ENCODE measurements around the gene FGF1.

FGF1 gene

DNA sequence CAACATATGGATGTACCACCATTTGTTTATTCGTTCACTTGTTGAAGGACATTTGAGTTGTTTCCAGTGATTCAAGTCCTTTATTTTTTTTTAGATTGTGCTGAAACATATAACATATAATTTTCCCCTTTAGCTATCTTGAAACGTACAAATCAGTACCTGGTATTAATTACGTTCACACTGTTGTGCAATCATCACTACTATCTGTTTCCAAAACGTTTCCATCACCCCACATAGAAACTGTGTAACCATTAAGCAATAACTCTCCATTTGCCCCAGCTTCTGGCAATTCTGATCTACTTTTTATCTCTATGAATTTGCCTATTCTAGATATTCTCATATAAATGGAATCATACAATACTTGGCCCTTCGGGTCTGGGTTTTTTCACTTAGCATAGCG, 116.0 kb downstream of the FGF1 start:
- DNase-seq = no peak

DNA sequence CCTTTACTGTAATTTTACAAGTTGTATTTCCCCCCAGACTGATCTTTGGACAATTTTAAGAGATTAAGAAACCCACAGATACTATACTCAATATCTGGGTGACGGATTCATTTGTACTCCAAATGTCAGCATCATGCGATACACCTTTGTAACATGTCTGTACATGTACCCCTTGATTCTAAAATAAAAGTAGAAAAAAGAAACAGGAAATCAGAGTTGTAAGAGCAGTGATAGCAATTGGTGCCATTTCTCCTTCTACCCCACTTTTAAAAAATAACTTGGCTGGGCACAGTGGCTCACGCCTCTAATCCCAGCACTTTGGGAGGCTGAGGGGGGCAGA, 116.9 kb downstream of the FGF1 start:
- DNase-seq = no peak

- no peak for DNase-seq
Observed at GRCh38 chr5:142568283-142568995, 117.5 kb downstream of the FGF1 start.

- no peak for DNase-seq
Observed at GRCh38 chr5:142561486-142562097, 124.3 kb downstream of the FGF1 start.

- DNase-seq = no peak
Observed at GRCh38 chr5:142561029-142561428, 124.9 kb downstream of the FGF1 start.

DNA sequence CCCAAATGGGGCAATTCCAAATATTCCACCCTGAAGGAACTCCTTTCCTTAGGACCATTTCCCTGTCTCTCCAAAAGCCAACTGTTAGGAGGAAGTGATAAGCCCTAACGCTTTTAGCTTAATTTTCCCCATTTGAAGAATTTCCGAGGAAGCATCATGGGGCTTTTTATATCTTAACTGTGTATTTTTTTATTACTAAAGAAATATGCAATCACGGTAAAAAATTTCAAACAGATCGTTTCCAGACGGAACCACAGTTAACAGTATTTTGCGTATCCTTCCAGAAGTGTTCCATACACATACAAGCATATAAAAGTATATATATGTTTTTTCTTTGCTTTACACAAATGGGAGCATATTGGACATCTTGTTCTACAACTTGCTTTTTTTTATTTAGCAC, 133.8 kb downstream of the FGF1 start:
- no peak for DNase-seq

GRCh38 chr5:142551338-142552067, 134.4 kb downstream of the FGF1 start:
- DNase-seq = no peak

DNA sequence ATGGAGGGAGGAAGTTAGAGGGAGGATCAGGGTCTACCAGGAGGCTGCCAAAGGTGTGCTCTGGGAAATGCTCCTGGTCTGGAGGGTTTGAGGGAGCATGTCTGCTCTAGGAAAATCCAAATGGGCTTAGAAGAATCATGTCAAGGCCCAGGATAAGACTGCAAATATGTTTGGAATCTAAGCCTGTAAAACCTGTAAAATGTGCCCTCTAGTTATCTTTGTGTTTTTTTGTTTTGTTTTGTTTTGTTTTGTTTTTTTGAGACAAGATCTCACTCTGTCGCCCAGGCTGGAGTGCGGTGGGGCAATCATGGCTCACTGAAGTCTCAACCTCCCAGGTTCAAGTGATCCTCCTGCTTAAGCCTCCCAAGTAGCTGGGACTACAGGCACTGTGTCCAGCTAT, 135.4 kb downstream of the FGF1 start:
- DNase-seq = no peak

DNA sequence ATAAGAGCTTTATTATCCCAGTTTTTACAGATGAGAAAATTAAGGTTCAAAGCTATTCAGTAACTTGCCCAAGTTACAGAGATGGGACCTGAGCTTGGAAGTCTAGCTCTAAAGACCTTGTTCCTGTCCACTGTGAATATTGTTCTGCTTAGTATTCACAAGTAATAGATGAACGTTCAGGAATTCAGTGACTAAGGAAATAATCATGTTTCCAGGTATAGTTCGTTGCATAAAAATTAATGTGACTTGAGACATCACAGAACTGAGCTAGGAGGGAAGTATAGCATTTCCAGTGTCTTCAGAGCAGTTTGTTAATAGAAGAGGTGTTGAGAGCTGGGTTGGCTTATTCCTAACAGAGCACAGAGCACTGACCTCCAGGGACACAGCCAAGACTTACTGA, 136.1 kb downstream of the FGF1 start:
- DNase-seq = no peak

GRCh38 chr5:142548739-142549275, 137.1 kb downstream of the FGF1 start:
- DNase-seq = peak; percentile 87

DNA sequence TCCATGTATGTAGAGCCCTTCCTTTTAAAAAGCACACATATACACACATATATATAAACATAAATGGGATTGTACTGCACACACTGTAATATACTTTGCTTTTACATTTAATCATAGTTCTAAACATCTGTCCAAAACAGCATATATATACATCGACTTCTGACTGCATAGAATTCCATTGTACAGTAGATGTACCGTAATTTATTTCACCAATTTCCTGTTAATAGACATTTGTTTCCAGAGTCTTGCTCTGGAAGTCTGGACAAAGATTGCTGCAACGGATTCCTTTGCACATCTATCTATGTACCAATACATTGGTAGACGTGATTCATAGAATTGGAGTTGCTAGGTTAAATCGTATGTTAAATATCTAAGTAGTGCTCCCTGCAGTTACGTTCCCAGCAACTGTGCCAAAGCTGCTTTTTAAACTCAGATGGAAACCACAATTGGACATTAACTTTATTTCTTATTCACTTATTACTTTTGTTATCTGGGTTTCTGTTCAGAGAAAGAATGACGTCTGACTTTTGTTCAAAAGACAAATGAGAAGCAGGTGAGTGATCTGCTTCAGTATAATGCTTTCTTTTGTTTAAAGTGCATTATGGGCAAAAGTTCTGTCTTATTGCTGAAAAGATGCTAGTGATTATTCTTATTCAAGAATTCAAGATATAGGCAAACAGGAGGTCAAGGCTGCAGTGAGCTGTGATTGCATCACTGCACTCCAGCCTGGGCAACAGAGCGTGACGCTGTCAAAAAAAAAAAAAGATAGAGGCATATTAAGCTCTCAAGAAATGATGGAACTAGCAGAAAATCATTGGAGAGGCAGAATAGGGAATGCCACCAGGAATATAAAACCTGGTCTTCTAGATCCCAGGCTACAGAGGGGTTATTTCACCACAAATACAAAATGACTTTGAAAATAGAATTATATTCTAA, 138.2 kb downstream of the FGF1 start:
- no peak for DNase-seq

DNA sequence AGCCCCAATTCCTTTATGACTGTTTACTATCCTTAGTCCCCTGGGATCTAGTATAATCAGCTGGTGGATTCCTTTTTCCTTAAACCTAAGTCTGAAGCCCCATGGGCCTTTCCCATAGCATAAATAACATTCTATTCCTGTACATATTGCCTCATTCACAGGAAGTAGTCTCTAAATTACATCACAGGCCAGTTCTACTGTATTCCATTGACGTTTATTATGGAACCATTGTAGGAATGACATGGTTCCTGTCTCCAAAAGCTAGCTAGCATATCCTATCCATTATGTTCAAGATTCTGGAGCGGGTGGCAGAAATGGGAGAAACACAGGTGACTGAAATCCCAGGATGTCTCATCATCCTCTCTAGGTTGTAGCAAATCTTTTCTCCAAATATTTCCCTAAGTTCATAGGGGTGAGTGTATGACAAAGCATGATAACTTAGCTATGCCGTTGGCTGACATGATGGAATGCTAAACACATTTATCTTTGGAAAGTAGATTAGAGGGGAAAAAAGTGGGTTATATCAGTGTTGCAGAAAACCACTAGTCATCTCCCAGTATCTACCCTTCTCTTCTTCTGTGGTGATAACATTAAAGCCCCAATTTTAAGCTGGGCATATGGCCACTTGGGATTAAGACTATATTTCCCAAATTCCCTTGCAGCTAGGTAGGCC, 140.1 kb downstream of the FGF1 start:
- DNase-seq = no peak

GRCh38 chr5:142544946-142545649, 140.8 kb downstream of the FGF1 start:
- DNase-seq = no peak

DNA sequence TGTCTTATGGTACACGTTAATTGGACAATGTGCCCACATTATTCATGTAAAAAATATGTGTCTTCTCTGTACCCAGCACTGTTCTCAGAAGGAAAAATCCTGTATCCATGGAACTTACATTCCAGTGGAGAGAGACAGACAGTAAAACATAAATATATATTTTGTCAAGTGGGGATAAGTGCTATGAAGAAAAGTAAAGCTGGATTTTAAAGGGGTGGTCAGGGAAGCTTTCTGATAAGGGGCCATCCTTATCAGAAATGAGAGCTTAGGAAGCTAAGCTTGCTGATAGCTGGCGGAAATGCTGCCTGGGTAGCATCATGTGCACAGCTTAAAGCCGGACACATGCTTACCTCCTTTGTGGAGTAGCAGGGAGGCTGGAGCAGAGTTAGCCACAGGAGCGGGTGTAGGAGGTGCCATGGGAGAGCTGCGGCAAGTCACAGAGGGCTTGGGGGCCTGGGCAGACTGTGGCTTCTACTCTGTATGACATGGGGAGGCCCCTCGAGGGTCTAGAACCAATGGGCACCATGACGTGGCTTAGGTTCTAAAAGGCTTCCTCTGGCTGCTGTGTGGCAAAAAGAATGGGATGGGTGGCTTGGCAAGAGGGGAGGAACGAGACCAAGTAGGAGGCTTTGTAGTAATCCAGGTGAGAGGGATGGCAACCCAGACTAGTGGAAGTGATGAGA, 141.7 kb downstream of the FGF1 start:
- no peak for DNase-seq

- no peak for DNase-seq
Observed at GRCh38 chr5:142542906-142543305, 143.0 kb downstream of the FGF1 start.

Data from NCI-H1694 (cell line).